Thymus (tissue), 11 donors: ENCODE data around the gene SLC24A3. TPM values are rescaled to one million over a fixed set of nuclear protein-coding genes. Genes with fewer than 3 reads are reported as not detected.

Source experiments
- DNase-seq, 9 donors: peaks; one replicate each; pipeline ENCODE4 v3.0.0-alpha.2; 2013; ENCODE audit warnings: low spot score in 9 of 9, low read depth in 6 of 9, missing footprints in 1 of 9
- H3K27ac ChIP-seq, 2 donors: one replicate each; pipeline ENCODE4 v1.5.1; 2013; ENCODE audit warnings: control low read depth in 1 of 2, low read depth in 1 of 2, low read length in 1 of 2, mild to moderate bottlenecking in 1 of 2, moderate library complexity in 1 of 2
- H3K27me3 ChIP-seq, 2 donors: one replicate each; pipeline ENCODE4 v1.5.1; 2013; ENCODE audit warnings: low read length in 1 of 2; ENCODE audit not compliant: control insufficient read depth in 2 of 2, insufficient read depth in 1 of 2
- H3K36me3 ChIP-seq, 2 donors: one replicate each; pipeline ENCODE4 v1.5.1; 2013; ENCODE audit warnings: low read length in 1 of 2, mild to moderate bottlenecking in 1 of 2, moderate library complexity in 1 of 2; ENCODE audit not compliant: control insufficient read depth in 2 of 2, insufficient read depth in 2 of 2
- H3K4me1 ChIP-seq, 2 donors: one replicate each; pipeline ENCODE4 v1.5.1; 2013; ENCODE audit warnings: low read length in 2 of 2; ENCODE audit not compliant: control insufficient read depth in 2 of 2, insufficient read depth in 2 of 2
- H3K4me3 ChIP-seq, 2 donors: one replicate each; pipeline ENCODE4 v1.5.1; 2013; ENCODE audit warnings: low read length in 2 of 2, control low read depth in 1 of 2, mild to moderate bottlenecking in 1 of 2
- H3K9me3 ChIP-seq, 2 donors: one replicate each; pipeline ENCODE4 v1.5.1; 2013; ENCODE audit warnings: low read length in 1 of 2, mild to moderate bottlenecking in 1 of 2; ENCODE audit not compliant: control insufficient read depth in 2 of 2, insufficient read depth in 1 of 2
- WGBS: extraction: QIAGEN DNeasy Blood & Tissue Kit; methylation state at CpG from one replicate; pipeline ENCODE4 v1.1.7; 2013; 5-methylcytosine and 5-hydroxymethylcytosine counted together
- polyA plus RNA-seq: library from polyadenylated mRNA; stranded (reverse); fragments of 200-250 nt; gene quantifications from one replicate; pipeline ENCODE4 v1.2.3, GENCODE V29; 2013
- total RNA-seq: library from RNA; stranded (reverse); fragments of 120-200 nt; gene quantifications from one replicate; pipeline ENCODE4 v1.2.4, GENCODE V29; 2013
- donor health status: healthy.

Gene SLC24A3
- total and polyA plus RNA-seq, 2 donors = 0.99 to 2.1 TPM

DNA sequence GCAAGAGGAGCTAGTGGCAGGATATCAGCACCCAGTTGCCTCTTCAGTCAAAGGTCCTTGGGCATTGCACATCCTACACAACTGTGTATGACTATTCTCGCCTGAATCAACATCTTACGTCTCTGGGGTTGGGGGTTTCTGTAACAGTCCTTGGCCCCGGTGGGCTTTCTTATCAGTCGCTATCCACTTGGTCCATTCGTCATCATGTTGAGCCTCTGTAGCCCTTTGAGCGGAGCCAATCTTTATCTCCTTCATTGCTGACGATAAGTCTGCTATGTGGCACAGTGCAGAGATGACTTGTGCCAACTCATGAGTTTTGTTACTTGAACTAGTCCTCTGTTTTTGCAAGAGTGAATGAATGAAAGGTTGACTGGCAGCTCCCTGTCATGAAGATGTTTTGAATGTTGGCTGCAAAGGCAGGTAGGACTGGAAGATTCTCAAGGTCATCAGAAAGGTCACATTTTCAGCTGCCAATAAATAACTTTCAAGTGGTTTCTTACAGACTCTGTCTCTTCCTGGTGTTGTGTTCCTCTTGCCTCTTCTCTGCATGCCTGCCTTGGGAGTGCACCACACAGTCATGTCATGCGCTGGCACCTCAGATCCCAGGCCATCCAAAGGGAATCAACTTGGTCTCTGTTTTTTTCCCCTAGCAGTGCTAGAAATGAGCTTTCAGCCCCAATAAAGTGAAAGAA, 238.9 kb downstream of the SLC24A3 start:
- DNase-seq = peak in 1 of 9 donors; percentile 13

GRCh38 chr20:19451923-19452295, 239.5 kb downstream of the SLC24A3 start:
- H3K9me3 ChIP-seq = no peaks in the 10 kb centered on the region
- H3K4me3 ChIP-seq = no peak overlapping the region
- no peak overlapping the region for H3K27ac ChIP-seq
- 9% methylated on average over 9 of the region's 9 CpGs for WGBS
- DNase-seq = peak in 1 of 9 donors; percentile 39
- H3K4me1 ChIP-seq = peaks cover 2 to 15% of the 10 kb centered on the region in 2 donors
- no peaks in the 10 kb centered on the region for H3K27me3 ChIP-seq
- no peaks in the 10 kb centered on the region for H3K36me3 ChIP-seq

More for the DNA sequence above, 238.9 kb downstream of the SLC24A3 start:
- Histone ChIP-seq H3K4me1 (peaks cover 2 to 15% of the 10 kb centered on the region in 2 donors), H3K36me3 (no peaks in the 10 kb centered on the region), H3K27me3 (no peaks in the 10 kb centered on the region), H3K27ac (no peak overlapping the region), H3K9me3 (no peaks in the 10 kb centered on the region), H3K4me3 (no peak overlapping the region)
- WGBS = 64% methylated on average over 8 of the region's 8 CpGs

DNA sequence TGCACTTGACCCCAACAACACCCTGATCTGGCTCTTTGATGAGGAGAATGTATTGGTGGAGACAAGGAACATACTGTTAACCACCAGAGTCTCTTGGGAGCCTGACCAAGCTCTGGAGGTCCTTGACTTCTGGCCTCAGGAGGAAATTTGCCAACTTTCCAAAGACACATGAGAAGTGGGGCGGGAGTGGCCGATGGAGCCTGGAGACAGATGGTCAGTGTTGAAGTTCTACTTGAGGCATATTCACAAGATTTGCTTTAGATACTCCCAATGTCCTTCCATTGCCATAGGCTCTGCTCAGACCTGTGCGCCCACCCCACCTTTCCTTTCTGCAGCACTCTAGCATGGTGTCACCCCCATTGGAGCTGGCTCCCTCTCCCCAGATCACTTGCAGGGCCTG, 241.0 kb downstream of the SLC24A3 start:
- Histone ChIP-seq H3K4me1 (peaks cover 2 to 17% of the 10 kb centered on the region in 2 donors), H3K4me3 (no peak overlapping the region), H3K36me3 (no peaks in the 10 kb centered on the region), H3K27ac (no peak overlapping the region), H3K27me3 (no peaks in the 10 kb centered on the region), H3K9me3 (no peaks in the 10 kb centered on the region)
- no peak for DNase-seq
- WGBS = 96% methylated on average over 3 of the region's 3 CpGs

- no peaks in the 10 kb centered on the region for H3K36me3 ChIP-seq
- no peak overlapping the region for H3K4me3 ChIP-seq
- H3K9me3 ChIP-seq = no peaks in the 10 kb centered on the region
- WGBS = 93% methylated on average over 6 of the region's 6 CpGs
- peaks cover 2 to 17% of the 10 kb centered on the region in 2 donors for H3K4me1 ChIP-seq
- DNase-seq = no peak
- H3K27me3 ChIP-seq = no peaks in the 10 kb centered on the region
- H3K27ac ChIP-seq = no peak overlapping the region
These were observed 241.4 kb downstream of the SLC24A3 start for GRCh38 chr20:19453862-19454261.

DNA sequence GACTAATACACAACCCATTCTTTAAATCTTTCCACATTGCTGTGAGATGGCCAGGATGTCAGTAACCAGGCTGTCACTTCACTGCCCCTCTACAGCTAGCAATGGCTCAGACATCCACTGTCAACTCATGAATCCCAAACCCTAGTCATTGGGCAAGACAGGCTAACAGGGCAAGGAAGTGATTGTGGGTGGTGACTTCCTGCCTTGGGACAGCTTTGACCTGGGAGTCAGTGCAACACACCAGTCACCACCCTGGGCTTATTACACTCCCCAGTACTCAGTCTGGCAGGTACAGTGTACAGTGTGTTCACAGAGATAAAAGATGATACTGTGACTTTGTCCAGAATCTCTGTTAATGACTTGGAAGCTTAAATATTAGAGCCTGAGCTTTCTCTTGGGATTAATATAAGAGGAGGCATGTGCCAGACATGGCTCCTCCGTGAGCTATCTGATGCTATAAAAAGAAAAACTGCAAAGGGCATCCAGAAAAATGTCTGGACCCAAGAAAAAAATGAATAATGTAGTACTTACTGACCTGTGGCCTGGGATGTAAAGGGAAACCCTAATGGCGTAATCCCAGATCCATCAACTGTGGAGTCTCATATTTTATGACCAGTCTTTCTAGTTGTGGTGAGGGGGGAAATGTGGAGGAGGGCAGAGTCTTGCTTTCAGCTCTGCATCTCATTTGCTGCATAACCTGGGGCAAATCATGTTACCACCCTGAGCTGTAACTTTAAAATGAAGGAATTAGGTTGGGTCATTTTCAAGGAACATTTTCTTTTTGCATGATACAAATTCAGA, 244.4 kb downstream of the SLC24A3 start:
- no peak for DNase-seq
- 94% methylated on average over 2 of the region's 2 CpGs for WGBS
- Histone ChIP-seq H3K4me3 (no peak overlapping the region), H3K27ac (no peak overlapping the region), H3K9me3 (no peaks in the 10 kb centered on the region), H3K27me3 (no peaks in the 10 kb centered on the region), H3K4me1 (peaks cover 2 to 12% of the 10 kb centered on the region in 2 donors), H3K36me3 (no peaks in the 10 kb centered on the region)

DNA sequence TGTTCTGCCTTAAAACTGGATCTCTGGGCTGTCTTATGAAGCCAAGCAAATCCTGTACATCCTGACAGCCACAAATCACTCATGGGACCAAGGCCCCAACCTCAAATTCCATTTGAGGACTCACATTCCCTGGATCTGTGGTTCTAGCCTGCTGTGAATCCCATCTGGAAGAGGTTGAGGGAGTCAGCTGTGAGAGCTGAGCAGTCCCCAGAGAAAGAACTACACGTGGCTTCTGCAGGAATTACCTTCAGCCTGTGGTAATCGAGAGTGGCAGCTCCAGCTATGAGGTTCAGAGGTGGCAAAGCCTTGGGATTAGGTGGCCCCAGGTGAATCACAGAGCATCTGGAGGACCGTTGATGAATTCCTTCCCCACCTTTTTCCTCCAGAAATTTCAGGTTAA, 245.2 kb downstream of the SLC24A3 start:
- H3K4me1 ChIP-seq = peaks cover 2 to 8% of the 10 kb centered on the region in 2 donors
- no peaks in the 10 kb centered on the region for H3K27me3 ChIP-seq
- WGBS = 90% methylated on average over 3 of the region's 3 CpGs
- H3K27ac ChIP-seq = no peak overlapping the region
- DNase-seq = no peak
- H3K4me3 ChIP-seq = no peak overlapping the region
- no peaks in the 10 kb centered on the region for H3K9me3 ChIP-seq
- no peaks in the 10 kb centered on the region for H3K36me3 ChIP-seq

DNA sequence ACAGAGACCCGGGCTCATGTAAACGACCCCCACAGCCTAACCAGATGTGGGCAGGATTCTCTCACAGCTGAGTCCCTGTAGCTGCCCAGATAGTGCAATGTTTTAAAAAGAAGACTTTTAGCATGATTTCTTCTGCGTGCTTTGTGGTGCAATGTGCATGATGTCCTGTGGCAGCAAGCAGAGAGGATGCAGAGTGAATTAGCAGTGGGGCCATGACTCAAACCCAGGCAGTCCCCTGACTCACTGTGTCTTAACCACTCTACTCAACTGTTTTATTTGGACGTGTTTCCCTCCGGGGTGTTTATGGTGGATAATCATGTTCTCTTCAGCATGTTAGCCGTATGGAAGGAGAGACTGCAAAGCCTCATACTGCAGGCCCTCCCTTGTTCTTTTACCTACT, 247.9 kb downstream of the SLC24A3 start:
- Histone ChIP-seq H3K4me1 (peaks cover 0 to 2% of the 10 kb centered on the region in 2 donors), H3K27ac (no peak overlapping the region), H3K27me3 (no peaks in the 10 kb centered on the region), H3K4me3 (no peak overlapping the region), H3K9me3 (no peaks in the 10 kb centered on the region), H3K36me3 (no peaks in the 10 kb centered on the region)
- DNase-seq = no peak
- 89% methylated on average over 6 of the region's 6 CpGs for WGBS

- H3K36me3 ChIP-seq = no peaks in the 10 kb centered on the region
- DNase-seq = no peak
- H3K27me3 ChIP-seq = no peaks in the 10 kb centered on the region
- H3K27ac ChIP-seq = no peak overlapping the region
- no peaks in the 10 kb centered on the region for H3K9me3 ChIP-seq
- H3K4me1 ChIP-seq = peaks cover 0 to 2% of the 10 kb centered on the region in 2 donors
- WGBS = 92% methylated on average over 6 of the region's 6 CpGs
- H3K4me3 ChIP-seq = no peak overlapping the region
These were observed 250.0 kb downstream of the SLC24A3 start for GRCh38 chr20:19462491-19462890.

DNA sequence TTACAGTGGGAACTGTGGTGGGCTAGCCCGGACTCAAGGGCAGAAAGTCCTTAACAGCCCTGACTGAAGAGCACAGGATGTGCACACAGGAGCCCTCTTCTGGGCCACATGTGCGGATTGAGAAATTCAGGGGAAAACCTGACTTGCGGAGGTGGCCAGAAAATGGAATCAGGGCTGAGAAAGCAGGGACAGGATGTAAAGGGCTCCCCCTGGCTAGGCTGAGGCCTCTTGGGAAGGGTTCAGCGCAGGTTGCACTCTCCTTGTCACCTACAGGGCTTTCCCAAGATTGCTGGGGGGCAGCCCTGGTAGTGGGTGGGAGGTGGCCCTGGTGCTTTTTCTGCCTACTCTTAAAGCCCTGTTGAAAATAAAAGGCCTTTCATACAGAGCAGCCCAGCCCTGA, 251.2 kb downstream of the SLC24A3 start:
- DNase-seq = no peak
- H3K4me1 ChIP-seq = no peaks in the 10 kb centered on the region

More for the DNA sequence above, 251.2 kb downstream of the SLC24A3 start:
- 97% methylated on average over 4 of the region's 4 CpGs for WGBS
- Histone ChIP-seq H3K9me3 (no peaks in the 10 kb centered on the region), H3K27ac (no peak overlapping the region), H3K4me3 (no peak overlapping the region), H3K36me3 (no peaks in the 10 kb centered on the region), H3K27me3 (no peaks in the 10 kb centered on the region)
